Stomach smooth muscle (tissue), 2 donors: ENCODE results near the gene ITPR3.

Source experiments
- H3K27ac ChIP-seq: one replicate; pipeline ENCODE4 v1.7.0; 2013; ENCODE audit warnings: mild to moderate bottlenecking, low read length, inconsistent platforms
- H3K27me3 ChIP-seq, 2 donors: one replicate each; pipeline ENCODE4 v1.7.0; 2013; ENCODE audit warnings: low read length in 2 of 2; ENCODE audit not compliant: insufficient read depth in 2 of 2, control insufficient read depth in 1 of 2
- H3K36me3 ChIP-seq, 2 donors: one replicate each; pipeline ENCODE4 v1.7.0; 2013; ENCODE audit warnings: low read length in 2 of 2; ENCODE audit not compliant: control insufficient read depth in 2 of 2, insufficient read depth in 2 of 2
- H3K4me1 ChIP-seq: one replicate; pipeline ENCODE4 v1.7.0; 2013; ENCODE audit warnings: low read length; ENCODE audit not compliant: control insufficient read depth, insufficient read depth
- H3K4me3 ChIP-seq, 2 donors: one replicate each; pipeline ENCODE4 v1.7.0; 2013; ENCODE audit warnings: low read length in 2 of 2
- H3K9ac ChIP-seq, 2 donors: one replicate each; pipeline ENCODE4 v1.7.0; 2013; ENCODE audit warnings: low read length in 2 of 2, mild to moderate bottlenecking in 1 of 2
- H3K9me3 ChIP-seq, 2 donors: one replicate each; pipeline ENCODE4 v1.7.0; 2013; ENCODE audit warnings: low read length in 2 of 2; ENCODE audit not compliant: control insufficient read depth in 2 of 2
- donor health status: healthy.
- donor health status: Pancreatic carcinoma.

ITPR3 gene

GRCh38 chr6:33662318-33662717, 41.2 kb downstream of the ITPR3 start:
- Histone ChIP-seq H3K4me3 (no peak overlapping the region), H3K4me1 (no peaks in the 10 kb centered on the region), H3K9me3 (no peaks in the 10 kb centered on the region), H3K36me3 (no peaks in the 10 kb centered on the region), H3K9ac (no peak overlapping the region), H3K27me3 (peaks cover 3 to 4% of the 10 kb centered on the region in 2 donors), H3K27ac (no peak overlapping the region)

- Histone ChIP-seq H3K27me3 (peaks cover under 1 to 2% of the 10 kb centered on the region in 2 donors), H3K9me3 (no peaks in the 10 kb centered on the region), H3K36me3 (no peaks in the 10 kb centered on the region)
Observed at GRCh38 chr6:33663028-33663427, 41.9 kb downstream of the ITPR3 start.

DNA sequence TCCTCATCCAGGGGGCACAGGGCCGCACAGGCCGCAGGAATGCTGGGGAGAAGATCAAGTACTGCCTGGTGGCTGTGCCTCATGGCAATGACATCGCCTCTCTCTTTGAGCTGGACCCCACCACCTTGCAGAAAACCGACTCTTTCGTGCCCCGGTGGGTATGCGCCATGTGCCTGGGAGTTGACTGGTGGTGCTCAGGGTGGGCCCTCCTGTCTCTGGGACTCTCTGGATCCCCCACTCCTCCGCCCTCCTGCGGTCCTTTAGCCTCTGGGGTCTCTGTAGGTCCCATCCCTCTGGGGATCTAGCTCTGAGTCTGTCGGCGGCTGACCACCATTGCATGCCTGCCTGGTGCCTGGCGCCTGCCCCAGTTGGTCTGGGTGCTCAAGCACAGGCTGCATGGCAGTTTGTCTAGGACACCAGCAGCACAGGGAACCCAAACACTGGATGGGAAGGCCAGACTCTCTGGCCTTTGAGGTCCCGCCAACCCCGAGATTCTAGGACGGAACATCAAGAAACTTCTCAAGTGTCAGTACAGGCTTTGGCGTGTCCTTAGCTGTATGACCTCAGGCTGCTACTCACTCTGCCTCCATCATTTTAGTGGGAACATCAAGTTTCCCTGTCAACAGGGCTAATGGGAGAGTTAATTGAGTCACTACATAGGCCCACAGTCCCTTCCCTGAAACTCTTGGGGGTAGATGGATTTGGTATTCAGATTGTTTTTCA, 42.8 kb downstream of the ITPR3 start:
- no peaks in the 10 kb centered on the region for H3K9me3 ChIP-seq
- no peak overlapping the region for H3K27ac ChIP-seq
- no peak overlapping the region for H3K4me3 ChIP-seq
- H3K27me3 ChIP-seq = peaks cover 0 to 3% of the 10 kb centered on the region in 2 donors
- H3K4me1 ChIP-seq = no peaks in the 10 kb centered on the region
- H3K9ac ChIP-seq = no peak overlapping the region
- H3K36me3 ChIP-seq = no peaks in the 10 kb centered on the region

More at GRCh38 chr6:33663028-33663427, 41.9 kb downstream of the ITPR3 start:
- Histone ChIP-seq H3K27ac (no peak overlapping the region), H3K9ac (no peak overlapping the region), H3K4me3 (no peak overlapping the region), H3K4me1 (no peaks in the 10 kb centered on the region)

- no peaks in the 10 kb centered on the region for H3K4me1 ChIP-seq
Observed at GRCh38 chr6:33664506-33665057, 43.5 kb downstream of the ITPR3 start.

GRCh38 chr6:33665957-33666356, 44.8 kb downstream of the ITPR3 start:
- H3K9ac ChIP-seq = no peak overlapping the region
- H3K4me3 ChIP-seq = no peak overlapping the region
- H3K9me3 ChIP-seq = no peaks in the 10 kb centered on the region
- H3K27ac ChIP-seq = no peak overlapping the region
- H3K36me3 ChIP-seq = no peaks in the 10 kb centered on the region
- H3K27me3 ChIP-seq = peaks cover 0 to 5% of the 10 kb centered on the region in 2 donors
- H3K4me1 ChIP-seq = no peaks in the 10 kb centered on the region

More at GRCh38 chr6:33664506-33665057, 43.5 kb downstream of the ITPR3 start:
- Histone ChIP-seq H3K4me3 (no peak overlapping the region), H3K27ac (no peak overlapping the region), H3K36me3 (no peaks in the 10 kb centered on the region), H3K9me3 (no peaks in the 10 kb centered on the region), H3K27me3 (peaks cover 0 to 3% of the 10 kb centered on the region in 2 donors), H3K9ac (no peak overlapping the region)

DNA sequence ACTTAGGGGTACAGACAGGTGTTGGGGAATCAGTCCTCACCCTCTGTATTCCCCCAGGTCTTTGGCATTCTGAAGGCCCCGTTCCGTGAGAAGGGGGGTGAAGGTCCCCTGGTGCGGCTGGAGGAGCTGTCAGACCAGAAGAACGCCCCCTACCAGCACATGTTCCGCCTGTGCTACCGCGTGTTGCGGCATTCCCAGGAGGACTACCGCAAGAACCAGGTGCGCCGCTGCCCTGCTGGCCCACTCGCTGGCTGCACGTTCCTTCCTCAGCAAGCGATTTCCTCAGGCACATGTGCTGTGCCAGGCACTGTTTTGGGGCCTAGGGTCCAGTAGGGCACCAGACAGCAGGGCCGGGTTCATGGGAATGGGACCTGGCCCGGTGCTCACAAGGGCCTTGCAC, 46.0 kb downstream of the ITPR3 start:
- Histone ChIP-seq H3K9ac (no peak overlapping the region), H3K27me3 (peaks cover 0 to 7% of the 10 kb centered on the region in 2 donors), H3K4me1 (no peaks in the 10 kb centered on the region), H3K4me3 (no peak overlapping the region), H3K27ac (no peak overlapping the region), H3K36me3 (no peaks in the 10 kb centered on the region), H3K9me3 (no peaks in the 10 kb centered on the region)

DNA sequence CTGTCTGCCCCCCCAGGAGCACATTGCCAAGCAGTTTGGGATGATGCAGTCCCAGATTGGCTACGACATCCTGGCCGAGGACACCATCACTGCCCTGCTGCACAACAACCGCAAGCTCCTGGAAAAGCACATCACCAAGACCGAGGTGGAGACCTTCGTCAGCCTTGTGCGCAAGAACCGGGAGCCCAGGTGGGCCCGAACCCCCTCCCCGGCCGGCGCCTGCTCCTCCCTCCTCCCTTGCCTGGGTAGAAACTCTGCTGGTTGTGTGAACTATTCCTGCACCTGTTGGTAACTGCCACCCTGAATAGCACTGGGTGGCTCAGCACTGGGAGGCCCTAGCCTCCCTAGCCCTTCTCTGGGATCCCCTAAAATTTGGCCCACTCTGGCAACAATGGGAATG, 46.7 kb downstream of the ITPR3 start:
- Histone ChIP-seq H3K4me3 (no peak overlapping the region), H3K27ac (no peak overlapping the region), H3K36me3 (no peaks in the 10 kb centered on the region), H3K4me1 (no peaks in the 10 kb centered on the region), H3K27me3 (peaks cover 0 to 7% of the 10 kb centered on the region in 2 donors), H3K9ac (no peak overlapping the region), H3K9me3 (no peaks in the 10 kb centered on the region)

DNA sequence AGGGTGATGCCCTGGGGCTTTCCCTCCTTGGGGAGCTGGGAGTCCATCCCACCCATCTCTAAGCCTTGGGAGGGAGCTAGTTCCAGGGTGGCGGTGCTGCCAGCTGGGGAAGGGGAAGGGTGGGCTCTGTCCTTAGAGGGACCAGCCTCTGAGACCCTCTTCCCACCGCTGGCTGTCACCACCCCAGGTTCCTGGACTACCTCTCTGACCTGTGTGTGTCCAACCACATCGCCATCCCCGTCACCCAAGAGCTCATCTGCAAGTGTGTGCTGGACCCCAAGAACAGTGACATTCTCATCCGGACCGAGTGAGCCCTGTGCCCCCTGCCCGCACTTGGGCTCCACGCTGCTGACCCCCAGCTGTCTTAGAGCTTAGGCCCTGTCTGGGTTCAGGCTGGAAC, 47.2 kb downstream of the ITPR3 start:
- H3K27me3 ChIP-seq = peaks cover 0 to 8% of the 10 kb centered on the region in 2 donors
- no peak overlapping the region for H3K9ac ChIP-seq
- H3K9me3 ChIP-seq = no peaks in the 10 kb centered on the region
- H3K4me1 ChIP-seq = no peaks in the 10 kb centered on the region
- H3K4me3 ChIP-seq = no peak overlapping the region
- H3K27ac ChIP-seq = no peak overlapping the region
- no peaks in the 10 kb centered on the region for H3K36me3 ChIP-seq

- H3K36me3 ChIP-seq = no peaks in the 10 kb centered on the region
- H3K4me3 ChIP-seq = no peak overlapping the region
- no peak overlapping the region for H3K27ac ChIP-seq
- H3K27me3 ChIP-seq = peaks cover 0 to 8% of the 10 kb centered on the region in 2 donors
- no peak overlapping the region for H3K9ac ChIP-seq
- no peaks in the 10 kb centered on the region for H3K9me3 ChIP-seq
- peaks cover 2% of the 10 kb centered on the region for H3K4me1 ChIP-seq
Observed at GRCh38 chr6:33668914-33669313, 47.8 kb downstream of the ITPR3 start.

- Histone ChIP-seq H3K27me3 (peaks cover 0 to 8% of the 10 kb centered on the region in 2 donors), H3K9ac (no peak overlapping the region), H3K4me1 (peaks cover 2% of the 10 kb centered on the region), H3K36me3 (no peaks in the 10 kb centered on the region), H3K4me3 (no peak overlapping the region), H3K27ac (no peak overlapping the region), H3K9me3 (no peaks in the 10 kb centered on the region)
Observed at GRCh38 chr6:33670086-33670660, 49.1 kb downstream of the ITPR3 start.
